Measurements from ENCODE around the gene DDX6.

- TF ChIP-seq CTCF (IDR thresholded peaks at IDR 0.05) (no peak), MAX (CRISPR knock-in tag; IDR thresholded peaks at IDR 0.05) (no peak), ATF2 (CRISPR knock-in tag; IDR thresholded peaks at IDR 0.05; ENCODE audit: borderline replicate concordance, low read depth) (no peak), MXD4 (CRISPR knock-in tag; IDR thresholded peaks at IDR 0.05; ENCODE audit: borderline replicate concordance) (no peak), TCF7 (CRISPR knock-in tag; IDR thresholded peaks at IDR 0.05; ENCODE audit: low read depth) (no peak)
Measured at GRCh38 chr11:118768690-118769089, 22.3 kb downstream of the DDX6 start.
